Neural progenitor cell (in vitro differentiated cells): ENCODE results near the gene TMCO5A. TPM values are rescaled to one million over a fixed set of nuclear protein-coding genes. Genes with fewer than 3 reads are reported as not detected.

Experiments used
- DNase-seq: peaks from one replicate; pipeline ENCODE4 v3.0.0-alpha.2; 2016; ENCODE audit warnings: low spot score
- H2AFZ ChIP-seq: fragments of 200-600 bp; sonication (generic); replicated peaks from 2 replicates; pipeline ENCODE4 v1.6.1; 2016; ENCODE audit warnings: antibody characterized with exemption
- H3F3A ChIP-seq: fragments of 200-600 bp; sonication (generic); 2 replicates; pipeline ENCODE4 v1.6.1; 2016; ENCODE audit warnings: antibody characterized with exemption, low read depth
- H3K27ac ChIP-seq: fragments of 200-600 bp; sonication (generic); 2 replicates; pipeline ENCODE4 v1.5.1; 2016; ENCODE audit warnings: mild to moderate bottlenecking
- H3K27me3 ChIP-seq: fragments of 200-600 bp; sonication (generic); 2 replicates; pipeline ENCODE4 v1.6.1; 2016; ENCODE audit warnings: mild to moderate bottlenecking, moderate library complexity
- H3K36me3 ChIP-seq: fragments of 200-600 bp; sonication (generic); 2 replicates; pipeline ENCODE4 v1.5.1; 2016
- H3K4me1 ChIP-seq: fragments of 200-600 bp; sonication (generic); 2 replicates; pipeline ENCODE4 v1.6.1; 2016; ENCODE audit warnings: mixed run types
- H3K4me2 ChIP-seq: fragments of 200-600 bp; sonication (generic); 2 replicates; pipeline ENCODE4 v1.6.1; 2016
- H3K4me3 ChIP-seq: fragments of 200-600 bp; sonication (generic); 2 replicates; pipeline ENCODE4 v1.5.1; 2016
- H3K79me2 ChIP-seq: fragments of 200-600 bp; sonication (generic); 2 replicates; pipeline ENCODE4 v1.6.1; 2016; ENCODE audit warnings: low read depth
- H3K9ac ChIP-seq: fragments of 200-600 bp; sonication (generic); 2 replicates; pipeline ENCODE4 v1.6.1; 2016
- H3K9me3 ChIP-seq: fragments of 200-600 bp; sonication (generic); 2 replicates; pipeline ENCODE4 v1.5.1; 2016; ENCODE audit warnings: low read depth
- H4K20me1 ChIP-seq: fragments of 200-600 bp; sonication (generic); 2 replicates; pipeline ENCODE4 v1.6.1; 2016; ENCODE audit warnings: low read depth
- H3K27ac Mint-ChIP-seq: 3 replicates; pipeline ENCODE4 v1.8.0; 2021; ENCODE audit warnings: mixed read lengths
- H3K27me3 Mint-ChIP-seq: 2 replicates; pipeline ENCODE4 v1.8.0; 2022; ENCODE audit warnings: low read depth, mild to moderate bottlenecking, inconsistent platforms, moderate library complexity, mixed read lengths; ENCODE audit not compliant: insufficient read depth
- H3K36me3 Mint-ChIP-seq: 3 replicates; pipeline ENCODE4 v1.8.0; 2021; ENCODE audit warnings: mixed read lengths
- H3K4me1 Mint-ChIP-seq: 3 replicates; pipeline ENCODE4 v1.8.0; 2021; ENCODE audit warnings: mixed read lengths
- H3K4me3 Mint-ChIP-seq: 3 replicates; pipeline ENCODE4 v1.8.0; 2021; ENCODE audit warnings: mild to moderate bottlenecking, moderate library complexity, mixed read lengths
- H3K9me3 Mint-ChIP-seq: 3 replicates; pipeline ENCODE4 v1.8.0; 2020; ENCODE audit warnings: mixed read lengths
- CTCF ChIP-seq: fragments of 200-600 bp; sonication (generic); IDR thresholded peaks from 2 replicates; pipeline ENCODE4 v1.5.1; 2017; ENCODE audit warnings: antibody characterized with exemption, mild to moderate bottlenecking
- EZH2 ChIP-seq: fragments of 200-600 bp; sonication (generic); IDR thresholded peaks from 2 replicates; pipeline ENCODE4 v1.6.1; 2017; ENCODE audit warnings: antibody characterized with exemption, mild to moderate bottlenecking, moderate library complexity
- EZH2phosphoT487 ChIP-seq: fragments of 200-600 bp; sonication (generic); IDR thresholded peaks from 2 replicates; pipeline ENCODE4 v1.6.1; 2017; ENCODE audit warnings: antibody characterized with exemption
- total RNA-seq: library from RNA; depleted of rRNA; stranded (reverse); fragments of >200 nt; gene quantifications from 2 replicates; pipeline ENCODE4 v1.2.3, GENCODE V29; 2015; ENCODE audit warnings: low replicate concordance

The TMCO5A gene
- not detected in 2 replicates for total RNA-seq

- H3K4me1 Mint-ChIP-seq: peaks cover 5% of the 10 kb centered on the region
- no peak within 1 kb of the TSS for H2AFZ ChIP-seq
- no peaks in the 10 kb centered on the region for H3K79me2 ChIP-seq
- no peak within 1 kb of the TSS for H3K27ac Mint-ChIP-seq
- no peaks in the 10 kb centered on the region for H3K27me3 Mint-ChIP-seq
- H3K9ac ChIP-seq: no peak within 1 kb of the TSS
- no peak within 1 kb of the TSS for H3K4me3 ChIP-seq
- no peaks in the 10 kb centered on the region for H3K36me3 ChIP-seq
- H3K27me3 ChIP-seq: no peaks in the 10 kb centered on the region
- no peaks in the 10 kb centered on the region for H3K9me3 Mint-ChIP-seq
- TF ChIP-seq CTCF (no peak), EZH2phosphoT487 (no peak), EZH2 (no peak)
- no peak within 1 kb of the TSS for H3K27ac ChIP-seq
- no peak within 1 kb of the TSS for H3K4me2 ChIP-seq
- no peak for DNase-seq
- H3K36me3 Mint-ChIP-seq: no peaks in the 10 kb centered on the region
- no peaks in the 10 kb centered on the region for H3F3A ChIP-seq
- no peaks in the 10 kb centered on the region for H3K9me3 ChIP-seq
- no peaks in the 10 kb centered on the region for H3K4me1 ChIP-seq
- no peak within 1 kb of the TSS for H3K4me3 Mint-ChIP-seq
- H4K20me1 ChIP-seq: no peaks in the 10 kb centered on the region
Observed at GRCh38 chr15:37934340-37934739, at the start of gene TMCO5A. TMCO5A (plus strand) TSS chr15:37934640; CDS start chr15:37936324, 1,684 bp downstream.

GRCh38 chr15:37885651-37886050 is 48.8 kb upstream of the TMCO5A start:
- no peaks in the 10 kb centered on the region for H3K36me3 ChIP-seq
- DNase-seq: no peak
- Mint-ChIP-seq H3K27me3 (no peaks in the 10 kb centered on the region), H3K4me3 (no peak overlapping the region), H3K36me3 (no peaks in the 10 kb centered on the region), H3K9me3 (no peaks in the 10 kb centered on the region), H3K4me1 (peaks cover 2% of the 10 kb centered on the region), H3K27ac (no peak overlapping the region)
- no peaks in the 10 kb centered on the region for H3K27me3 ChIP-seq
- H2AFZ ChIP-seq: no peak overlapping the region
- no peak overlapping the region for H3K4me3 ChIP-seq
- H3F3A ChIP-seq: no peaks in the 10 kb centered on the region
- no peak overlapping the region for H3K27ac ChIP-seq
- H3K9ac ChIP-seq: no peak overlapping the region
- TF ChIP-seq EZH2phosphoT487: no peak
- TF ChIP-seq EZH2: no peak
- no peak for TF ChIP-seq CTCF
- no peaks in the 10 kb centered on the region for H4K20me1 ChIP-seq
- H3K4me1 ChIP-seq: no peaks in the 10 kb centered on the region
- H3K4me2 ChIP-seq: no peak overlapping the region
- H3K9me3 ChIP-seq: no peaks in the 10 kb centered on the region
- H3K79me2 ChIP-seq: no peaks in the 10 kb centered on the region

GRCh38 chr15:37888356-37888755 is 46.1 kb upstream of the TMCO5A start:
- Histone ChIP-seq H3K9ac (no peak overlapping the region), H3K27ac (no peak overlapping the region), H3F3A (no peaks in the 10 kb centered on the region), H3K4me3 (no peak overlapping the region), H3K79me2 (no peaks in the 10 kb centered on the region), H3K4me2 (no peak overlapping the region), H3K4me1 (no peaks in the 10 kb centered on the region), H4K20me1 (no peaks in the 10 kb centered on the region), H3K36me3 (no peaks in the 10 kb centered on the region), H3K9me3 (no peaks in the 10 kb centered on the region), H2AFZ (no peak overlapping the region), H3K27me3 (no peaks in the 10 kb centered on the region)
- Mint-ChIP-seq H3K4me3 (no peak overlapping the region), H3K27me3 (no peaks in the 10 kb centered on the region), H3K4me1 (peaks cover 2% of the 10 kb centered on the region), H3K27ac (no peak overlapping the region), H3K9me3 (no peaks in the 10 kb centered on the region), H3K36me3 (no peaks in the 10 kb centered on the region)
- TF ChIP-seq EZH2phosphoT487 (no peak), EZH2 (no peak), CTCF (no peak)
- no peak for DNase-seq
